ENCODE data around the gene MAEA. TPM values are rescaled to one million over a fixed set of nuclear protein-coding genes. Genes with fewer than 3 reads are reported as not detected.

Gene MAEA
- total RNA-seq, 2 donors from 2014 or later: 76.0 to 110 TPM

DNA sequence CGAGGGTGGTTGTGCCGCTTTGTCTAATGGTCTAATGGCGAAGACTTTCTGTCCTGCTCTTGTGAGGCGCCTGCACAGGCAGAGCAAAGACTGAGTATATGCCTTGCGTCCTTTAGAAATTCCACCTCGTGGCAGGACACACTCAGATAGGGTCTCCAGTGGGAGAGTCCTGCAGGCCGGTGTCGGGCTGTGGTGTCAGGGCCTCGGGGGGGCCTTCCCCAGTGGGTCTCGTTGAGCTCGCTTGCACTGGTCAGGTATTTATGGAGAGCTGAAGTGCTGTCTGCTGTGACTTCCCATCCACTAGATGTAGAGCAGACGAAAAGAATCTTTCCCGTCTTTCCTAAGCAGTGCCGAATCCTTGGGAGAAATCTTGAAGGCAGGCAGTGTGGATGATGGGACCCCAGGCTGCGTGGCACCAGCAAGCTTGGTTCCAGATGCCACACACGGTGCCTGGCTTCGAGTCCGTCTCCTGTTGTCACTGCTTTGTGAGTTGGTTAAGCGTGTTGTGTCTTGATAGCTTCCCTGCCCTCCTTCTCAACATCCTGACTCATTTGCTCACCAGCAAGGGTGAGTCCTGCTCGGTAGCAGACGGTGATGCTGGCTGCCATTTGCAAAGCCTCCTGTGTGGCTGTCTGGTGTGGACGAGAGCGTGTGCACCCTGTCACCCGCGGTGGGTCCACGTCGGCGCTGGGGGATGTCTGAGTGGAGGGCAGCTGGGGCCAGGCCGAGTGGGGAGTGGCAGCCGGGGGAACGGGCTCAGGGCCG, 20.5 kb downstream of the MAEA start:
- TF ChIP-seq POLR2A (IDR thresholded peaks at IDR 0.05) (no peak), POLR2AphosphoS5 (IDR thresholded peaks at IDR 0.05) (no peak)
- TF ChIP-seq, protein P1, sequence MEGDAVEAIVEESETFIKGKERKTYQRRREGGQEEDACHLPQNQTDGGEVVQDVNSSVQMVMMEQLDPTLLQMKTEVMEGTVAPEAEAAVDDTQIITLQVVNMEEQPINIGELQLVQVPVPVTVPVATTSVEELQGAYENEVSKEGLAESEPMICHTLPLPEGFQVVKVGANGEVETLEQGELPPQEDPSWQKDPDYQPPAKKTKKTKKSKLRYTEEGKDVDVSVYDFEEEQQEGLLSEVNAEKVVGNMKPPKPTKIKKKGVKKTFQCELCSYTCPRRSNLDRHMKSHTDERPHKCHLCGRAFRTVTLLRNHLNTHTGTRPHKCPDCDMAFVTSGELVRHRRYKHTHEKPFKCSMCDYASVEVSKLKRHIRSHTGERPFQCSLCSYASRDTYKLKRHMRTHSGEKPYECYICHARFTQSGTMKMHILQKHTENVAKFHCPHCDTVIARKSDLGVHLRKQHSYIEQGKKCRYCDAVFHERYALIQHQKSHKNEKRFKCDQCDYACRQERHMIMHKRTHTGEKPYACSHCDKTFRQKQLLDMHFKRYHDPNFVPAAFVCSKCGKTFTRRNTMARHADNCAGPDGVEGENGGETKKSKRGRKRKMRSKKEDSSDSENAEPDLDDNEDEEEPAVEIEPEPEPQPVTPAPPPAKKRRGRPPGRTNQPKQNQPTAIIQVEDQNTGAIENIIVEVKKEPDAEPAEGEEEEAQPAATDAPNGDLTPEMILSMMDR (IDR thresholded peaks at IDR 0.05): no peak
- Histone ChIP-seq H3K36me3 (peaks cover 7 to 9% of the 10 kb centered on the region in 2 donors), H3K9me3 (no peaks in the 10 kb centered on the region), H3K27ac (peak overlapping the region; percentile 66 to 79), H3K4me3 (peak overlapping the region; percentile 27 to 32), H3K27me3 (replicated peaks; ENCODE audit: insufficient read depth) (no peaks in the 10 kb centered on the region), H3K4me1 (replicated peaks) (peaks cover 3% of the 10 kb centered on the region)
- intact Hi-C loops (cut with DNase I): no loop called here
- WGBS: 55% methylated on average over 28 of the region's 32 CpGs
- no peak for DNase-seq (ENCODE audit: low spot score)

DNA sequence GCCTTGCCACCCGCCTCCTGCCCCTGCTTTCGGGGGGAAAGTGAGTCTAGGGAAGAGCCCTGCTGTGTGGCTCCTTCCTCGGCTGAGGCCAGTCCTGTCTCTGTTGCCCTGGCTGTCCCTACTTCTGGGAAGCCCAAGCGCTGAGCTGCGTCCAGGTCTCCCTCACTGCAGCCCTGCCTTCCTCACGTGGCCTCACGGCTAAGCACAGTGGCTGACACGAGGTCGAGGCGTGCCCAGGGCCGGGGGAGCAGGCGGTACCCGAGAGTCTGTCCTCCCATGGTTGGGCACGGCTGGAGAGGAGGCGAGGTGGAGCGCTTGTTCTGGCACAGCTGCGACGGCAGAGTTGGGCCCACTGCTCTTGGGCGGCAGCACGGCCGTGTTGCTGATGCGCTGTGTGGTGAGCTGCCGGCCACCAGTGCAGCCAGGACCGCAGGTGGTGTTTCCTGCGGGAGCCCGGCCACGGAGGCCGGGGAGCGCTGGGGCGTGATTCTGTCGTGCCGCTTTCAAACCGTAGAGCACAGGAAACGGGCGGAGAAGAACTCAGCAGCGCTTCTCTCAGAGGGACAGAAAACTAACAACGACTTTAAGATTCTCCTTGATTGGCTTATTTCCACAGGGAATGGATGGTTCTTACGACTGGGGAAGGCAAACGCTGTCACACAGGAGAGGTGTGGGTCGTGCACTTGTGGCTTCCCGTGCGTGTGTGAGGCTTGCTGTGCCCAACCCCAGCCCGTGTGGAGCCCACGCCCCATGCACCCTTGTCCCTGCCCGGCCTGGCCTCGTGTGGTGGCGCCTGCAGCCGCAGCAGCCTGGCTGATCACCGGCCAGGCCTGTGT, 21.3 kb downstream of the MAEA start:
- no peak overlapping the region for H3K27ac ChIP-seq

DNA sequence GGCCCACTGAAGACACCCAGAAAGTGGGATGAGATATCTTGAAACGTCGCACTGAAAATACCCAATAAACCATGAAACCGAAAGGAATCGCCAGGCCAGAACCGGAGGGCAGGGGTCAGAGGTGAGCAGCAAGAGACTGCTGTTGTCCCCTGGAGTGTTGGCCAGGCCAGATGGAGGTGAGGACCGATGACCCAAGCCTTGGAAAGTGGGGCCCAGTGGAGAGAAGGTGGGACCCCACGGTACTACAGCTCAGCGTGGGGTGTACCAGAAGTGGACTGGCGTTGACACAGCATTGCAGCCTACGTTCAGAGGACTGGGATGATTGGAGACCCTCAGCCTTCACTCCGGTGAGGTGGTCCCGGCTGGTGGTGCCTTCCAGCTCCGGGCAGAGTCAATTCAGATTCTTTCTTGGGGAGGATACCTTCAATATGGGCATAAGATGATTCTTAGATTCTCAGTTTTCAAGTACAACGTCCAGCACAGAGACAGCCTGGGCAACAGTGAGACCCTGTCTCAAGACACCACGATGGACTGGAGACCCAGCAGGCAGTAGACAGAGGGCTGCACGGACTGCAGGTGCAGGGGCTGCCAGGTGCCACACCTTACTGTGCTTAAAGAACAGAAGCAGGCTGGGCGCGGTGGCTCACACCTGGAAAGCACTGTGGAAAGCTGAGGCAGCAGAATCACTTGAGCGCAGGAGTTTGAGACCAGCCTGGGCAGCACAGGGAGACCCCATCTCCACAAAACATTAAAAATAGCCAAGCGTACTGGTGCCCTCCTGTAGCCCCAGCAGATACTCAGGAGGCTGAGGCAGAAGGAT, 23.3 kb downstream of the MAEA start:
- peaks cover 3% of the 10 kb centered on the region for H3K4me1 ChIP-seq (replicated peaks)
- H3K36me3 ChIP-seq: peaks cover 9 to 18% of the 10 kb centered on the region in 2 donors
- no peaks in the 10 kb centered on the region for H3K27me3 ChIP-seq (replicated peaks; ENCODE audit: insufficient read depth)
- DNase-seq (ENCODE audit: low spot score): no peak
- 96% methylated on average over 20 of the region's 20 CpGs for WGBS
- intact Hi-C loops (cut with DNase I): no loop called here
- H3K9me3 ChIP-seq: no peaks in the 10 kb centered on the region
- no peak overlapping the region for H3K4me3 ChIP-seq
- TF ChIP-seq POLR2A (IDR thresholded peaks at IDR 0.05) (no peak), POLR2AphosphoS5 (IDR thresholded peaks at IDR 0.05) (no peak)
- TF ChIP-seq, protein P1 (IDR thresholded peaks at IDR 0.05): no peak
- no peak overlapping the region for H3K27ac ChIP-seq

More for the DNA sequence above, 21.3 kb downstream of the MAEA start:
- Histone ChIP-seq H3K36me3 (peaks cover 8 to 9% of the 10 kb centered on the region in 2 donors), H3K4me3 (no peak overlapping the region), H3K4me1 (replicated peaks) (peaks cover 3% of the 10 kb centered on the region), H3K9me3 (no peaks in the 10 kb centered on the region), H3K27me3 (replicated peaks; ENCODE audit: insufficient read depth) (no peaks in the 10 kb centered on the region)
- 87% methylated on average over 47 of the region's 49 CpGs for WGBS
- TF ChIP-seq POLR2A (IDR thresholded peaks at IDR 0.05) (no peak), POLR2AphosphoS5 (IDR thresholded peaks at IDR 0.05) (no peak)
- TF ChIP-seq, protein P1 (IDR thresholded peaks at IDR 0.05): no peak
- DNase-seq (ENCODE audit: low spot score): no peak
- intact Hi-C loops (cut with DNase I): no loop called here

DNA sequence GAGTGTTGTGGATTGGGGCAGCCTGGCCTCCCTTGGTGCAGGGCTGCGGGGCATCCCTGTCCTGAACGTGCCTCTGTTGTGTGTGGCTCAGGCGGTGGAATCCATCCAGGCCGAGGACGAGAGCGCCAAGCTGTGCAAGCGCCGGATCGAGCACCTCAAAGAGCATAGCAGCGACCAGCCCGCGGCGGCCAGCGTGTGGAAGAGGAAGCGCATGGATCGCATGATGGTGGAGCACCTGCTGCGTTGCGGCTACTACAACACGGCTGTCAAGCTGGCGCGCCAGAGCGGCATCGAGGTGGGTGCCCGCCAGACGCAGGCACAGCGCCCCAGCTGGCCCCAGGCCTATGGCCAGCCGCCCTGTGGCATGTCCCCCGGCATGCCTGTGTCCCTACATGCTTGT, 25.6 kb downstream of the MAEA start:
- no peak for DNase-seq (ENCODE audit: low spot score)
- Histone ChIP-seq H3K4me3 (no peak overlapping the region), H3K36me3 (peaks cover 9 to 20% of the 10 kb centered on the region in 2 donors), H3K27me3 (replicated peaks; ENCODE audit: insufficient read depth) (no peaks in the 10 kb centered on the region), H3K27ac (no peak overlapping the region), H3K4me1 (replicated peaks) (no peaks in the 10 kb centered on the region), H3K9me3 (no peaks in the 10 kb centered on the region)
- intact Hi-C loops (cut with DNase I): no loop called here
- no peak for TF ChIP-seq POLR2A (IDR thresholded peaks at IDR 0.05)
- no peak for TF ChIP-seq POLR2AphosphoS5 (IDR thresholded peaks at IDR 0.05)
- TF ChIP-seq, protein P1 (IDR thresholded peaks at IDR 0.05): no peak
- 97% methylated on average over 28 of the region's 28 CpGs for WGBS
